Measurements from ENCODE around the gene COTL1.
A peak's percentile ranks its signal among the peaks of the same experiment; 100 is the strongest.

Gene COTL1

GRCh38 chr16:84613408-84614072, 4.3 kb downstream of the COTL1 start:
- no peak for DNase-seq

DNA sequence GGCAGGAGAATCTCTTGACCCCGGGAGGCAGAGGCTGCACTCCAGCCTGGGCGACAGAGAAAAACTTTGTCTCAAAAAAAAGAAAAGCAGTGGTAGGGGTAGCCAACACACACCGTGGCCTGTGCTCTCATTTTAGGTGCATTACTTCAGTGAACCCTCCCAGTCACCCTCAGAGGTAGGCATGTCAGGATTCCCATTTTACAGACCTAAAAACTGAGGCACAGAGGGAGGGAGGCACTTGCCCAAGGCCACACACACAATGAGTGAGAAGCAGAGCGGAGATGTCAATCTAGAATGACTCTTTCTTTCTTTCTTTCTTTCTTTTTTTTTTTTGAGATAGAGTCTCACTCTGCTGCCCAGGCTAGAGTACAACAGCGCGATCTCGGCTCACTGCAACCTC, 5.2 kb downstream of the COTL1 start:
- no peak for DNase-seq

DNA sequence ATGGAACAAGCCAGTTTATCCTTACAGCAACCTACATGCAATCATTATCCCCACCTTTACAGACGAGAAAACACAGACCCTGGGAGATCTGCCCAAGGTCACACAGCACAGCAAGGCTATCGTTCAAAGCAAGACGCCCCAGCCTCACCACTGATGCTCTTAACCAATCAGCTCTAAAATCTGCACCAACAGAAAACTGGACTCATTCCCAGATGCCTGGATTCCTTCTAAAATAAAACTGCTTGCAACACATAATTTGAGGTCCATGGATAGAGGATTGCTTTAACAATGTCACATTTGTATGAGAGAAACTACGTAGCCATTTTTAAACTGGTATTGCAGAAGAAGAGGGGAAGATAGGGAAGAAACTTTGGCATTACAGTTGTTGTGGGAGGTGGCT, 6.8 kb downstream of the COTL1 start:
- peak in 1 of 2 donors; percentile 18 for DNase-seq

GRCh38 chr16:84610376-84610775, 7.5 kb downstream of the COTL1 start:
- no peak for DNase-seq

GRCh38 chr16:84609563-84610177, 8.2 kb downstream of the COTL1 start:
- DNase-seq, result no peak

GRCh38 chr16:84608282-84608681, 9.6 kb downstream of the COTL1 start:
- DNase-seq, result no peak

GRCh38 chr16:84607694-84608093, 10.2 kb downstream of the COTL1 start:
- DNase-seq, result peak in 1 of 2 donors; percentile 22

- no peak for DNase-seq
These were observed 10.8 kb downstream of the COTL1 start for GRCh38 chr16:84607061-84607460.

GRCh38 chr16:84606081-84606875, 11.6 kb downstream of the COTL1 start:
- DNase-seq, result no peak

GRCh38 chr16:84605339-84605848, 12.5 kb downstream of the COTL1 start:
- DNase-seq, result no peak

- no peak for DNase-seq
These were observed 13.3 kb downstream of the COTL1 start for GRCh38 chr16:84604477-84605013.

GRCh38 chr16:84603940-84604339, 13.9 kb downstream of the COTL1 start:
- no peak for DNase-seq

- peak in 1 of 2 donors; percentile 35 for DNase-seq
These were observed 14.6 kb downstream of the COTL1 start for GRCh38 chr16:84603140-84603816.

- DNase-seq, result no peak
These were observed 17.3 kb downstream of the COTL1 start for GRCh38 chr16:84600343-84601229.

GRCh38 chr16:84599521-84600202, 18.2 kb downstream of the COTL1 start:
- peak; percentile 41 to 59 for DNase-seq

DNA sequence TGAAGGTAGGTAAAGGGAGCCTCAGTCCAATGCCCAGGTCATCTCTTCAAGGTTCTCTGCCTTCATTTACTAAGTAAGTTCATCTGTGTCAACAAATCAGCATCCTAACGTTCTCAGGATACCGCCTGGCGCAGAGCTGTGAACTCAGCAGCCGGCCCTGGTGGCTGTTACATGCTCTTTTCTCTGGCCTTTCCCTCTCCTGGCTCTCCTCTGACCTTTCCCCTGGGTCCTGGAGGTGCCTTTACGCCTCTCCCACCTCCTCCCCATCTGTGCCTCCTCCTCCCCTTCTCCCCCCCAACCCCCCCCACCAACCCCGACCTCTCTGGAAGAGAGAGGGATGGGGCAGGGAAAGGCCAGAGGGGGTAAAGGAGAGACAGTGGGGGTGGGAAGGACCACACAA, 19.5 kb downstream of the COTL1 start:
- no peak for DNase-seq

- DNase-seq, result no peak
These were observed 19.9 kb downstream of the COTL1 start for GRCh38 chr16:84597931-84598351.

GRCh38 chr16:84597528-84597896, 20.4 kb downstream of the COTL1 start:
- no peak for DNase-seq

- no peak for DNase-seq
These were observed 20.9 kb downstream of the COTL1 start for GRCh38 chr16:84596801-84597527.

DNA sequence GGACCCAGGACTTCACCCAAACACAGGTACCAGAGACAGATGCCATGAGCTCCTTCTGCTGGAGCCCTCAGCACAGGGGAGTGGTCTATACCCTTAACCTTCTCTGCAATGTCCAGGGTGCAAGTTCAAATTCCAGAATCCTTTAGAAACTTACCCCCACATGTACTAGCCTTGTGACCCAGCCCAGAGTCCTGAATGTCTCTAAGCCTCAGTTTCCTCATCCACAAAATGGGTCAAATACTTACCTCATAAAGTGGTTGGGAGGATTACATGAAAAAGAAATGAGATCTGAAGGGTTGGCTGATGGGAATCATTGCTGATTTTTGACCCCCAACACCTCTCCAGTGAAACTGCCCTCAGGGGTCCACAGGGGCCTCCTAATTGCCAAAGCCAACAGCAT, 21.7 kb downstream of the COTL1 start:
- DNase-seq, result no peak

Data from hippocampal formation (tissue), 2 donors.